Activated CD4-positive, CD25-positive, alpha-beta regulatory T cell treated with anti-CD3 and anti-CD28 coated beads, Interleukin-2, amount 50 U/mL, for 72 hours (primary cell): ENCODE measurements around the gene AK4.
"Not testable (repeated sequence)": the region's sequence is repeated elsewhere in the genome, so short reads cannot be mapped to it uniquely, and the experiment has no call there.

Experiments
- DNase-seq: peaks from one replicate; pipeline ENCODE4 v3.0.0; 2021

Gene AK4

GRCh38 chr1:65221638-65222339 is 73.8 kb downstream of the AK4 start:
- DNase-seq, result no peak

- DNase-seq, result no peak
Measured at GRCh38 chr1:65222340-65222940, 74.4 kb downstream of the AK4 start.

- DNase-seq, result no peak
Measured at GRCh38 chr1:65224681-65225091, 76.7 kb downstream of the AK4 start.

- no peak for DNase-seq
Measured at GRCh38 chr1:65225179-65225578, 77.2 kb downstream of the AK4 start.

GRCh38 chr1:65229201-65229600 is 81.2 kb downstream of the AK4 start:
- no peak for DNase-seq

GRCh38 chr1:65229754-65230339 is 81.8 kb downstream of the AK4 start:
- no peak for DNase-seq

GRCh38 chr1:65230731-65231481 is 82.9 kb downstream of the AK4 start:
- DNase-seq, result no peak

GRCh38 chr1:65231718-65232330 is 83.8 kb downstream of the AK4 start:
- DNase-seq, result no peak

GRCh38 chr1:65232461-65232990 is 84.5 kb downstream of the AK4 start:
- DNase-seq, result no peak

- no peak for DNase-seq
Measured at GRCh38 chr1:65233782-65234181, 85.8 kb downstream of the AK4 start.

- DNase-seq, result no peak
Measured at GRCh38 chr1:65235867-65236805, 88.1 kb downstream of the AK4 start.

- DNase-seq, result not testable (repeated sequence)
Measured at GRCh38 chr1:65237088-65237487, 89.1 kb downstream of the AK4 start.

GRCh38 chr1:65237503-65237902 is 89.5 kb downstream of the AK4 start:
- no peak for DNase-seq

- DNase-seq, result no peak
Measured at GRCh38 chr1:65238010-65238409, 90.0 kb downstream of the AK4 start.

- no peak for DNase-seq
Measured at GRCh38 chr1:65243491-65243890, 95.5 kb downstream of the AK4 start.

GRCh38 chr1:65245295-65245694 is 97.3 kb downstream of the AK4 start:
- no peak for DNase-seq

- DNase-seq, result no peak
Measured at GRCh38 chr1:65247419-65248359, 99.7 kb downstream of the AK4 start.

- DNase-seq, result no peak
Measured at GRCh38 chr1:65250826-65251225, 102.8 kb downstream of the AK4 start.

- DNase-seq, result no peak
Measured at GRCh38 chr1:65253800-65254319, 105.9 kb downstream of the AK4 start.

GRCh38 chr1:65254320-65255034 is 106.5 kb downstream of the AK4 start:
- DNase-seq, result peak; percentile 82
